Measurements from ENCODE around the gene DST. TPM values are rescaled to one million over a fixed set of nuclear protein-coding genes. Genes with fewer than 3 reads are reported as not detected.

The DST gene
- total RNA-seq, 1 experiment from 2014 or later, result 144 TPM

DNA sequence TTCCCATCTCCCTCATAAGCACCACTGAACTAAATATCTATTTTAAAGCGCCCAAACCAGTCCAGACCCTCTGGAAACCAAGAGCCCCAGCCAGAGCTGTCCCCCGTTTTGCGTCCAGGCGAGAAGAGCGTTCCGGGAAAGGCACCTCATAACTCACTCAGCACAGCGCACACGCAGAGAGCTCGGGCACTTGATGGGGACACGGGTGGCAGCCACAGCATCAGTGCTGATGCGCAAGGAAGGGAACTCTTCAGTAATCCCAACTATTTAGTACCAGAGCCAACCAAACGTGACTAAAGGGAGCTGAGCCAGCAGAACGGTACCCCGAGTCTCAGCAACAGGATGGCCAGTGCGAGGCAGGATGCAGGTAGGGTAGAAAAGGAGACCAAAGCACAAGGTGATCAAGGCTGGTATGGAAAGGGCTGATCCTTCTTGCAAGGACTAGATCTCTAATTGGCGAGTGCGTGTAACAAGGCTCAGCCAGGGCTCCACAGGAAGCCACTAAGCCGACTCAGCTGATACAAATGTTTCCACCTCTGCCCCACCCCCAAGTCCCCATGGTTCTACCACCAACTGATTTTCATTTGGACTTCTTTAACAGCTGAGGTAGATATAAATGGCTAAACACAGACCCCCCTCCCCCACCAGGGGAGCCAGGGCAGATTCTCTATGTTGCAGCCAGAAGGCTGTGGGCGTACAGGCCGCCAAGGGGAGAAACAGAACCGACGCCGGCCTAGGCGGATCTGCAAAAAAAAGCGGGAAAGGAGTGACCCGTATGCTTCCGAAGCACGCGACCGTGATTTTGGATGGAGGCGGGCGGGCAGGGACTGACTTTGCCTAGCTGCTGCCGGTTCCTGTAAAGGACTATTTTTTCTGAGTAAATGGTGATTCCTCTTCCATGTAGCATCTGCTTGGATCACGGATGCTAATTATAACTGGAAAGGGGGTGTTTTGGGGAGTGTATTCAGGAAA is 211.8 kb downstream of the DST start:
- H3K9me2 ChIP-seq (ENCODE audit: insufficient read depth), result no peaks in the 10 kb centered on the region
- ATAC-seq (no peak), DNase-seq (ENCODE audit: low read depth, low spot score) (no peak)
- ChIA-PET CTCF (no interaction called here), RAD21 (ENCODE audit: low non-redundant PET in 1 of 2, low total read pairs in 2 of 2, uncharacterized antibody in 2 of 2, unreplicated experiment in 2 of 2) (no interaction called here), POLR2A (no interaction called here)
- H4K20me1 ChIP-seq (ENCODE audit: insufficient read depth), result no peaks in the 10 kb centered on the region
- no peak overlapping the region for H3K27ac ChIP-seq (ENCODE audit: low read depth, low read length)
- H3K4me1 ChIP-seq (ENCODE audit: control insufficient read depth in 1 of 2, insufficient read depth in 2 of 2, low read length in 2 of 2), result no peaks in the 10 kb centered on the region
- TF ChIP-seq ZNF274 (IDR thresholded peaks at IDR 0.05; ENCODE audit: low read depth, low read length), result no peak
- TF ChIP-seq TCF7L2 (IDR thresholded peaks at IDR 0.05; ENCODE audit: borderline replicate concordance, extremely low read depth, insufficient read depth, insufficient read length), result no peak
- no peaks in the 10 kb centered on the region for H3K36me3 ChIP-seq (ENCODE audit: control insufficient read depth in 1 of 2, insufficient read depth in 2 of 2, low read length in 2 of 2)
- H3K9me3 ChIP-seq (ENCODE audit: control insufficient read depth in 1 of 2, insufficient read depth in 1 of 2, low read depth in 1 of 2, low read length in 2 of 2), result no peaks in the 10 kb centered on the region
- H3K79me2 ChIP-seq (ENCODE audit: insufficient read depth, low read length), result no peaks in the 10 kb centered on the region
- H3K27me3 ChIP-seq (ENCODE audit: insufficient read depth, low read length), result no peaks in the 10 kb centered on the region
- no peak overlapping the region for H2AFZ ChIP-seq (ENCODE audit: low read depth, low read length, poor library complexity, severe bottlenecking)
- no peak overlapping the region for H3K9ac ChIP-seq (ENCODE audit: low read length)
- BruUV-seq (replicated peaks), result no TSS peak
- no peak overlapping the region for H3K4me3 ChIP-seq (replicated peaks in 1 of 2; ENCODE audit: low read depth in 1 of 2, low read length in 2 of 2)
- intact Hi-C loops (cut with micrococcal nuclease), result no loop called here
- no peak overlapping the region for H3K4me2 ChIP-seq (ENCODE audit: low read length)

DNA sequence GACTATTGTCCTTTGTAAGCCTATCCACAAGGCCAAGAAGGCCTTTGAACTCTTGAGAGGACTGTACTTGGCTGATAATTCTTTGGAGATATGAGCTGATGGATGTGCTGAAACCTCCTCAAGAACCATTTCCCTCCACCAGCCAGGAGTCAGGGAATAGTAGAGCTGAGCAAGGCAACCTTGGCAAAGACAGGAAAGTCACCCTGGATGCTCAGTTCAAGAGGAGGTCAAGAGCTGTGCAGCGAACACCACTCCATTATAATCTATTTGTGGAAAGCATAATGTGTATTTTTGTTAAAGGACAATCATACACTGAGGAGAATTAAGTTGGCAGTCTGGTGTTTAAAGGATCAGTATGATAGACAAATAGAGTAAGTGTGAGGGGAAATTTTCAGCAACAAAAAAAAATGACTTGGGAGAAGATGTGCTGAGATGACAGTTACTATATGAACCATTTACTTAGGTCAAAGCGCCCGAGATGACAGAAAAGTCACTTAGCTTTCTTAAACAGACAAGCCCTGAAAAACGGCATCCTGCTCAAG is 218.1 kb downstream of the DST start:
- no peaks in the 10 kb centered on the region for H3K27me3 ChIP-seq (ENCODE audit: insufficient read depth, low read length)
- intact Hi-C loops (cut with micrococcal nuclease), result no loop called here
- ChIA-PET CTCF (no interaction called here), RAD21 (ENCODE audit: low non-redundant PET in 1 of 2, low total read pairs in 2 of 2, uncharacterized antibody in 2 of 2, unreplicated experiment in 2 of 2) (no interaction called here), POLR2A (no interaction called here)
- H3K36me3 ChIP-seq (ENCODE audit: control insufficient read depth in 1 of 2, insufficient read depth in 2 of 2, low read length in 2 of 2), result no peaks in the 10 kb centered on the region
- no peaks in the 10 kb centered on the region for H3K79me2 ChIP-seq (ENCODE audit: insufficient read depth, low read length)
- H3K4me1 ChIP-seq (ENCODE audit: control insufficient read depth in 1 of 2, insufficient read depth in 2 of 2, low read length in 2 of 2), result no peaks in the 10 kb centered on the region
- no peak for DNase-seq (ENCODE audit: low read depth, low spot score)
- no TSS peak for BruUV-seq (replicated peaks)
- H3K27ac ChIP-seq (ENCODE audit: low read depth, low read length), result no peak overlapping the region
- ATAC-seq, result no peak
- no peaks in the 10 kb centered on the region for H4K20me1 ChIP-seq (ENCODE audit: insufficient read depth)
- no peak for TF ChIP-seq TCF7L2 (IDR thresholded peaks at IDR 0.05; ENCODE audit: borderline replicate concordance, extremely low read depth, insufficient read depth, insufficient read length)
- TF ChIP-seq ELF1 (IDR thresholded peaks at IDR 0.05; ENCODE audit: borderline replicate concordance, low read depth), result no peak
- TF ChIP-seq EGR1 (IDR thresholded peaks at IDR 0.05; ENCODE audit: low read depth), result no peak
- TF ChIP-seq POLR2A (IDR thresholded peaks at IDR 0.05; ENCODE audit: borderline replicate concordance, extremely low read depth, insufficient read depth, insufficient read length), result no peak
- TF ChIP-seq ZNF274 (IDR thresholded peaks at IDR 0.05; ENCODE audit: low read depth, low read length), result no peak
- TF ChIP-seq SRF (IDR thresholded peaks at IDR 0.05; ENCODE audit: low read depth), result no peak
- TF ChIP-seq, protein P1, sequence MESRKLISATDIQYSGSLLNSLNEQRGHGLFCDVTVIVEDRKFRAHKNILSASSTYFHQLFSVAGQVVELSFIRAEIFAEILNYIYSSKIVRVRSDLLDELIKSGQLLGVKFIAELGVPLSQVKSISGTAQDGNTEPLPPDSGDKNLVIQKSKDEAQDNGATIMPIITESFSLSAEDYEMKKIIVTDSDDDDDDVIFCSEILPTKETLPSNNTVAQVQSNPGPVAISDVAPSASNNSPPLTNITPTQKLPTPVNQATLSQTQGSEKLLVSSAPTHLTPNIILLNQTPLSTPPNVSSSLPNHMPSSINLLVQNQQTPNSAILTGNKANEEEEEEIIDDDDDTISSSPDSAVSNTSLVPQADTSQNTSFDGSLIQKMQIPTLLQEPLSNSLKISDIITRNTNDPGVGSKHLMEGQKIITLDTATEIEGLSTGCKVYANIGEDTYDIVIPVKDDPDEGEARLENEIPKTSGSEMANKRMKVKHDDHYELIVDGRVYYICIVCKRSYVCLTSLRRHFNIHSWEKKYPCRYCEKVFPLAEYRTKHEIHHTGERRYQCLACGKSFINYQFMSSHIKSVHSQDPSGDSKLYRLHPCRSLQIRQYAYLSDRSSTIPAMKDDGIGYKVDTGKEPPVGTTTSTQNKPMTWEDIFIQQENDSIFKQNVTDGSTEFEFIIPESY (IDR thresholded peaks at IDR 0.05; ENCODE audit: extremely low read depth, insufficient replicate concordance, low read length), result no peak
- TF ChIP-seq JUND (IDR thresholded peaks at IDR 0.05), result no peak
- TF ChIP-seq CBX3 (IDR thresholded peaks at IDR 0.05; ENCODE audit: low read depth), result no peak
- TF ChIP-seq, protein P2, sequence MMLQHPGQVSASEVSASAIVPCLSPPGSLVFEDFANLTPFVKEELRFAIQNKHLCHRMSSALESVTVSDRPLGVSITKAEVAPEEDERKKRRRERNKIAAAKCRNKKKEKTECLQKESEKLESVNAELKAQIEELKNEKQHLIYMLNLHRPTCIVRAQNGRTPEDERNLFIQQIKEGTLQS (IDR thresholded peaks at IDR 0.05), result no peak
- no peak for TF ChIP-seq SP1 (IDR thresholded peaks at IDR 0.05; ENCODE audit: low read depth)
- no peak for TF ChIP-seq FOSL1 (IDR thresholded peaks at IDR 0.05; ENCODE audit: low read depth)
- no peak for TF ChIP-seq EZH2phosphoT487 (IDR thresholded peaks at IDR 0.05; ENCODE audit: borderline replicate concordance)
- TF ChIP-seq, protein P3, sequence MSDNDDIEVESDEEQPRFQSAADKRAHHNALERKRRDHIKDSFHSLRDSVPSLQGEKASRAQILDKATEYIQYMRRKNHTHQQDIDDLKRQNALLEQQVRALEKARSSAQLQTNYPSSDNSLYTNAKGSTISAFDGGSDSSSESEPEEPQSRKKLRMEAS (IDR thresholded peaks at IDR 0.05), result no peak
- no peak for TF ChIP-seq ZFX (IDR thresholded peaks at IDR 0.05)
- no peak for TF ChIP-seq POLR2AphosphoS5 (IDR thresholded peaks at IDR 0.05; ENCODE audit: low read depth, low read length)
- no peak for TF ChIP-seq SIN3A (IDR thresholded peaks at IDR 0.05; ENCODE audit: low read depth)
- no peak for TF ChIP-seq RAD21 (IDR thresholded peaks at IDR 0.05; ENCODE audit: low read depth)
- TF ChIP-seq EZH2 (IDR thresholded peaks at IDR 0.05), result no peak
- no peak for TF ChIP-seq CEBPB (IDR thresholded peaks at IDR 0.05; ENCODE audit: low read depth)
- H3K9ac ChIP-seq (ENCODE audit: low read length), result no peak overlapping the region
- no peak overlapping the region for H2AFZ ChIP-seq (ENCODE audit: low read depth, low read length, poor library complexity, severe bottlenecking)
- no peak overlapping the region for H3K4me3 ChIP-seq (replicated peaks in 1 of 2; ENCODE audit: low read depth in 1 of 2, low read length in 2 of 2)
- no peaks in the 10 kb centered on the region for H3K9me2 ChIP-seq (ENCODE audit: insufficient read depth)
- no peak overlapping the region for H3K4me2 ChIP-seq (ENCODE audit: low read length)
- H3K9me3 ChIP-seq (ENCODE audit: control insufficient read depth in 1 of 2, insufficient read depth in 1 of 2, low read depth in 1 of 2, low read length in 2 of 2), result no peaks in the 10 kb centered on the region
